HEK293 (cell line): ENCODE data around the gene EXD3.
A peak's percentile ranks its signal among the peaks of the same experiment; 100 is the strongest.

Experiments used
- CTCF ChIP-seq: fragments of 450-650 bp; formaldehyde crosslinking; IDR thresholded peaks from 2 replicates; pipeline ENCODE4 v1.5.1; 2016; ENCODE audit warnings: missing biosample characterization, missing genetic modification characterization
- GLIS1 ChIP-seq: fragments of 450-650 bp; formaldehyde crosslinking; IDR thresholded peaks from 2 replicates; pipeline ENCODE4 v1.5.1; 2016; ENCODE audit warnings: missing biosample characterization, missing genetic modification characterization
- PRDM10 ChIP-seq: fragments of 450-650 bp; formaldehyde crosslinking; IDR thresholded peaks from 2 replicates; pipeline ENCODE4 v1.5.1; 2016; ENCODE audit warnings: missing biosample characterization, missing genetic modification characterization
- SCRT1 ChIP-seq: fragments of 450-650 bp; formaldehyde crosslinking; IDR thresholded peaks from 2 replicates; pipeline ENCODE4 v1.5.1; 2016; ENCODE audit warnings: missing biosample characterization, missing genetic modification characterization, borderline replicate concordance
- ZBTB1 ChIP-seq: fragments of 450-650 bp; formaldehyde crosslinking; IDR thresholded peaks from 2 replicates; pipeline ENCODE4 v1.5.1; 2016; ENCODE audit warnings: missing biosample characterization, missing genetic modification characterization
- ZBTB21 ChIP-seq: fragments of 450-650 bp; formaldehyde crosslinking; IDR thresholded peaks from 2 replicates; pipeline ENCODE4 v1.5.1; 2017; ENCODE audit warnings: missing biosample characterization, missing genetic modification characterization
- ZFHX2 ChIP-seq: fragments of 450-650 bp; formaldehyde crosslinking; conservative IDR thresholded peaks from 2 replicates; pipeline ENCODE4 v1.5.1; 2016; ENCODE audit warnings: missing biosample characterization, missing genetic modification characterization
- ZFP69B ChIP-seq: fragments of 450-650 bp; formaldehyde crosslinking; IDR thresholded peaks from 2 replicates; pipeline ENCODE4 v1.5.1; 2016; ENCODE audit warnings: missing biosample characterization, missing genetic modification characterization
- ZNF10 ChIP-seq: fragments of 450-650 bp; formaldehyde crosslinking; IDR thresholded peaks from 2 replicates; pipeline ENCODE4 v1.5.1; 2017; ENCODE audit warnings: missing biosample characterization, missing genetic modification characterization
- ZNF132 ChIP-seq: fragments of 450-650 bp; formaldehyde crosslinking; IDR thresholded peaks from 2 replicates; pipeline ENCODE4 v1.5.1; 2017; ENCODE audit warnings: missing biosample characterization, missing genetic modification characterization, borderline replicate concordance
- ZNF223 ChIP-seq: fragments of 450-650 bp; formaldehyde crosslinking; IDR thresholded peaks from 2 replicates; pipeline ENCODE4 v1.5.1; 2016; ENCODE audit warnings: missing biosample characterization, missing genetic modification characterization
- ZNF280D ChIP-seq: fragments of 450-650 bp; formaldehyde crosslinking; IDR thresholded peaks from 2 replicates; pipeline ENCODE4 v1.5.1; 2016; ENCODE audit warnings: missing biosample characterization, missing genetic modification characterization
- ZNF324 ChIP-seq: fragments of 450-650 bp; formaldehyde crosslinking; IDR thresholded peaks from 2 replicates; pipeline ENCODE4 v1.5.1; 2016; ENCODE audit warnings: missing biosample characterization, missing genetic modification characterization
- ZNF394 ChIP-seq: fragments of 450-650 bp; formaldehyde crosslinking; IDR thresholded peaks from 2 replicates; pipeline ENCODE4 v1.5.1; 2016; ENCODE audit warnings: missing biosample characterization, missing genetic modification characterization, mild to moderate bottlenecking, moderate library complexity, borderline replicate concordance
- ZNF423 ChIP-seq: fragments of 450-650 bp; formaldehyde crosslinking; IDR thresholded peaks from 2 replicates; pipeline ENCODE4 v1.5.1; 2016; ENCODE audit warnings: missing biosample characterization, missing genetic modification characterization
- ZNF449 ChIP-seq: fragments of 450-650 bp; formaldehyde crosslinking; IDR thresholded peaks from 2 replicates; pipeline ENCODE4 v1.5.1; 2017; ENCODE audit warnings: missing biosample characterization, mild to moderate bottlenecking, missing genetic modification characterization, moderate library complexity
- ZNF510 ChIP-seq: fragments of 450-650 bp; formaldehyde crosslinking; IDR thresholded peaks from 2 replicates; pipeline ENCODE4 v1.5.1; 2018; ENCODE audit warnings: mild to moderate bottlenecking, missing genetic modification characterization, missing biosample characterization; ENCODE audit not compliant: insufficient replicate concordance
- ZNF585B ChIP-seq: fragments of 450-650 bp; formaldehyde crosslinking; IDR thresholded peaks from 2 replicates; pipeline ENCODE4 v1.5.1; 2016; ENCODE audit warnings: missing biosample characterization, missing genetic modification characterization
- ZNF610 ChIP-seq: fragments of 450-650 bp; formaldehyde crosslinking; IDR thresholded peaks from 2 replicates; pipeline ENCODE4 v1.5.1; 2016; ENCODE audit warnings: missing biosample characterization, missing genetic modification characterization, borderline replicate concordance
- ZNF623 ChIP-seq: fragments of 450-650 bp; formaldehyde crosslinking; IDR thresholded peaks from 2 replicates; pipeline ENCODE4 v1.5.1; 2016; ENCODE audit warnings: missing biosample characterization, missing genetic modification characterization
- ZNF626 ChIP-seq: fragments of 450-650 bp; sonication (Bioruptor Pico); formaldehyde crosslinking; IDR thresholded peaks from 2 replicates; pipeline ENCODE4 v1.5.1; 2018; ENCODE audit warnings: missing biosample characterization, missing genetic modification characterization, inconsistent platforms
- ZNF692 ChIP-seq: fragments of 450-650 bp; formaldehyde crosslinking; IDR thresholded peaks from 2 replicates; pipeline ENCODE4 v1.5.1; 2016; ENCODE audit warnings: missing biosample characterization, missing genetic modification characterization
- ZNF76 ChIP-seq: fragments of 450-650 bp; formaldehyde crosslinking; IDR thresholded peaks from 2 replicates; pipeline ENCODE4; 2016; ENCODE audit warnings: low read depth, missing biosample characterization, missing genetic modification characterization, borderline replicate concordance
- ZNF768 ChIP-seq: fragments of 450-650 bp; formaldehyde crosslinking; IDR thresholded peaks from 2 replicates; pipeline ENCODE4 v1.5.1; 2018; ENCODE audit warnings: missing biosample characterization, mild to moderate bottlenecking, missing genetic modification characterization
- ZNF777 ChIP-seq: fragments of 450-650 bp; formaldehyde crosslinking; IDR thresholded peaks from 2 replicates; pipeline ENCODE4 v1.5.1; 2017; ENCODE audit warnings: missing biosample characterization, missing genetic modification characterization, borderline replicate concordance
- ZNF785 ChIP-seq: fragments of 450-650 bp; formaldehyde crosslinking; IDR thresholded peaks from 2 replicates; pipeline ENCODE4 v1.5.1; 2016; ENCODE audit warnings: missing biosample characterization, missing genetic modification characterization
- ZSCAN4 ChIP-seq: fragments of 450-650 bp; formaldehyde crosslinking; IDR thresholded peaks from 2 replicates; pipeline ENCODE4 v1.5.1; 2017; ENCODE audit warnings: missing biosample characterization, missing genetic modification characterization

The EXD3 gene

GRCh38 chr9:137286975-137287383 lies 136.0 kb downstream of the EXD3 start (continued):
- no peak for TF ChIP-seq ZNF610 (tag by site-specific recombination)
- no peak for TF ChIP-seq ZNF510 (tag by site-specific recombination)
- TF ChIP-seq ZNF423 (tag by site-specific recombination) = no peak
- no peak for TF ChIP-seq PRDM10 (tag by site-specific recombination)
- TF ChIP-seq ZNF449 (tag by site-specific recombination) = no peak
- no peak for TF ChIP-seq ZNF623 (tag by site-specific recombination)
- TF ChIP-seq ZNF10 (tag by site-specific recombination) = no peak
- TF ChIP-seq ZNF132 = no peak
- 0 out of 2 replicates have a peak, but pooled peaks have one; percentile 17 for TF ChIP-seq ZNF692
- peak; percentile 78 for TF ChIP-seq ZFHX2 (tag by site-specific recombination)
- no peak for TF ChIP-seq ZNF585B (tag by site-specific recombination)
- TF ChIP-seq ZNF777 (tag by site-specific recombination) = no peak
- no peak for TF ChIP-seq ZNF324 (tag by site-specific recombination)
- TF ChIP-seq ZSCAN4 = no peak
- no peak for TF ChIP-seq ZNF280D (tag by site-specific recombination)
- no peak for TF ChIP-seq ZNF223
- peak; percentile 80 for TF ChIP-seq GLIS1
- no peak for TF ChIP-seq ZNF76 (tag by site-specific recombination)
- TF ChIP-seq ZBTB21 (tag by site-specific recombination) = no peak
- no peak for TF ChIP-seq SCRT1 (tag by site-specific recombination)
- TF ChIP-seq ZNF785 (tag by site-specific recombination) = no peak
- no peak; the same call in 1 of the 2 replicates for TF ChIP-seq ZNF394 (tag by site-specific recombination)
- peak; percentile 92 for TF ChIP-seq CTCF (tag by site-specific recombination)
- no peak for TF ChIP-seq ZFP69B
- no peak for TF ChIP-seq ZBTB1 (tag by site-specific recombination)
- TF ChIP-seq ZNF626 (tag by site-specific recombination) = no peak
- TF ChIP-seq ZNF768 = no peak
